SK-N-DZ (cell line): ENCODE data around the gene NHLH1.
A peak's percentile ranks its signal among the peaks of the same experiment; 100 is the strongest.

Source experiments
- DNase-seq: peaks from one replicate; pipeline ENCODE4 v3.0.0-alpha.2; 2015; ENCODE audit warnings: low spot score

NHLH1 gene

GRCh38 chr1:160358073-160358472 lies 8.8 kb upstream of the NHLH1 start:
- DNase-seq = no peak

DNA sequence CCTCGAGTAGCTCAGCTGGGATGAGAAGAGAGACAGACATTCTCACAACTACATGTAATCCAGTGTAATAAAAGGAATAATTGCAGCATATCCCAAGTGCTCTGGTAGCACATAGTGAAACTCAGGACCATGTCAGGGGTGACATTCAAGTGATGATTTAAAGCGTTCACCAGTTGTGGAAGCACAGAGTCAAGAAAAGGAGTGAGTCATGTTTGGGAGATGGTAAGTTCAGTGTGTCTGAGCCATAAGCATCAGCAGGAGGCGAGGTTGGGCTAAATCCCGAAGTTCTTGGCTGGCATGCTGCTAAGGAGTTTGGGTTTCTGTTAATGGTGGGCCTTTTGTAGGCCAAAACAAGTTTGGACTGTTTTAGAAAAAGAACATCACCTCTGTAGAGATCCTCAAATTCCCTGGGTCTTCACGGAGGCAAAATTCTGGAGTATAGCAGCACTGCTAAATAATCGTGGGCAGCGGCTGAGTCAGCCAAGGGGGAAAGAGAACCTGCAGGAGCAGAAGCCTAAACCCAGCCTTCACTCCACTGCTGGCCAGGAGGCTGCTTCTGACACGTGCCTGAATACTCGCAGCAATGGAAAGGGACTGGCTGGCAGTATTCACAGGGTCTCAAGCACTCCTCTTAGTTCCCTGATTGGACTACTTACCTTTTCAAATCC lies 7.2 kb upstream of the NHLH1 start:
- DNase-seq = no peak

DNA sequence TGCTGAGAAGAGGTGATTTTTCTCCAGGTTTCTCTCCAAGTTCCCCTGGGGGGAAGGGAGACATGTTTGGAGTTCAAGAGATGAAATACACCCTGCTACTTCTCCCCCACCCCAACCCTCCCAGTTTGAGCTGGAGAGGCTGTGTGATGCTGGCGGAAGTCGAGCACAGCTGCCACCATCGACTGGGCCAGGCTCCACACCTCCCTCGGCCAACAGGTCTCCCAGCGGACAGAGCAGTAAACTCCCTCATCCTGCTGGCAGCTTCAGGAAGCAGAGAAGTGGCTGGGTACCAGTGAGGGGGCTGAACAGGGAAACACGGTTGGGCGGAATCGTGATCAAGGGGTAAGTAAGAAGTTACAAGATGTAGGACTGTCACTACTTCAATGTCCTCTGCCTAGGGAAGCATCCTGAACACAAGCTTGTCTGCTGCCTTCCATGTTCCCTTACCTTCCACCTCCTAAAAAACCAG lies 6.6 kb upstream of the NHLH1 start:
- no peak for DNase-seq

DNA sequence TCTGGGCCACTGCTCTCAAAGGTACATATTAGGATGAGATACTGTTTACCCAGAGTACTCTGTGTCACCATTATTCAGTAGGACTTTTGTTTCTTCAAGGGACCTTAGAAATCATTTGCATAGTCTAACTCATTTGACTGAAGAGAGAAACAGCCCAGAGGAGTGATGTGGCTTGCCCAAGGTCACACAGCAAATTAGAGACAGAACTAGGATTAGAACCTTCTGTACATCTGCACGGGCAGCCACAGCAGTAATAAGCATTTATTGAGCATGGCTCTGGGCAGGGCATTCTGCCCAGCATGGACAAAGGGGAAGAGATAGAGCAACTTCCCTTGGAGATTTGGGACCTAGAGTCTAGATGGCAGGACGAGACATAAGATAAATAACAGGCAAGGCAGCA lies 5.7 kb upstream of the NHLH1 start:
- no peak for DNase-seq

- DNase-seq = no peak
These were observed 5.1 kb upstream of the NHLH1 start for GRCh38 chr1:160361814-160362167.

- DNase-seq = peak; percentile 69
These were observed 4.5 kb upstream of the NHLH1 start for GRCh38 chr1:160362168-160362957.

GRCh38 chr1:160363010-160363409 lies 3.9 kb upstream of the NHLH1 start:
- DNase-seq = no peak

DNA sequence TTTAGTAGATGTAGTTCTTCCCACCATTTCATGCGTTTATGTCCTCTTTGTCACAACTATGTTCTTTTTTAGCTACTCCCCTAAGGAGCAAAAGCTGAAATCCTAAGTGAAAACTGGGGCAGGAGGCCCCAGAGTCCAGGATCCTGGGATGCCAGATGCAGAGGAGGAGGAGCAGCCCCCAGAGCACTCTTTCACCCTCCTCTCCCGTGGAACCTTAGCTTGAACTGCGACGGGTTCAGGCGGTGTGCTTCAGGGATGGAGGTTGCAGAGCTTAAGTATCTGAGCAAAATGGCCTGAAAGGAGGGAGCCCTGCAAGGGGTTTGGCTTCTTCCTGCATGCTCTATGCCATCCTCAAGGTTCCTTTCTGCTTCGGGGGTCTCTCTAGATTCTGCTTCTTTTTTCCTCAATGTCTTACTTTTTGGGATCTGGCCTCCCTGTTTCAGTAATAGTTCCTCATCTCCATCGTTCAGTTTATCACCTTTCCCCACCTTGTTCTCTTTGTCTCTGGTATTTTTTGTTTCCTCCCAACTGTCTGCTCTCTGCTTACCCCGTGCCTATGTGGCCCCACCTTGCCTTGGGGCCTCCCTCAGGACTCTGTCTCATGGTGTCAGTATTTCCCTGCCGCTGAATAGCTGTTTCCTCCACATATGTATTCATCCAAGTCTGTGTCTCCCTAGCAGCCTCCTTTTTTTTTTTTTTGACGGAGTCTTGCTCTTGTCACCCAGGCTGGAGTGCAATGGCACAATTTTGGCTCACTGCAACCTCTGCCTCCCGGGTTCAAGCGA lies 2.7 kb upstream of the NHLH1 start:
- DNase-seq = no peak

GRCh38 chr1:160365325-160365724 lies 1.5 kb upstream of the NHLH1 start:
- DNase-seq = no peak

GRCh38 chr1:160367516-160367900 lies 637 bp downstream of the NHLH1 start:
- DNase-seq = no peak

- DNase-seq = no peak
These were observed 1.4 kb downstream of the NHLH1 start for GRCh38 chr1:160367934-160368923.

GRCh38 chr1:160369087-160369486 lies 2.2 kb downstream of the NHLH1 start:
- DNase-seq = no peak

- no peak for DNase-seq
These were observed 3.9 kb downstream of the NHLH1 start for GRCh38 chr1:160370561-160371345.

- DNase-seq = no peak
These were observed 4.4 kb downstream of the NHLH1 start for GRCh38 chr1:160371346-160371631.

GRCh38 chr1:160371756-160372155 lies 4.9 kb downstream of the NHLH1 start:
- DNase-seq = no peak

GRCh38 chr1:160373696-160374095 lies 6.8 kb downstream of the NHLH1 start:
- no peak for DNase-seq

DNA sequence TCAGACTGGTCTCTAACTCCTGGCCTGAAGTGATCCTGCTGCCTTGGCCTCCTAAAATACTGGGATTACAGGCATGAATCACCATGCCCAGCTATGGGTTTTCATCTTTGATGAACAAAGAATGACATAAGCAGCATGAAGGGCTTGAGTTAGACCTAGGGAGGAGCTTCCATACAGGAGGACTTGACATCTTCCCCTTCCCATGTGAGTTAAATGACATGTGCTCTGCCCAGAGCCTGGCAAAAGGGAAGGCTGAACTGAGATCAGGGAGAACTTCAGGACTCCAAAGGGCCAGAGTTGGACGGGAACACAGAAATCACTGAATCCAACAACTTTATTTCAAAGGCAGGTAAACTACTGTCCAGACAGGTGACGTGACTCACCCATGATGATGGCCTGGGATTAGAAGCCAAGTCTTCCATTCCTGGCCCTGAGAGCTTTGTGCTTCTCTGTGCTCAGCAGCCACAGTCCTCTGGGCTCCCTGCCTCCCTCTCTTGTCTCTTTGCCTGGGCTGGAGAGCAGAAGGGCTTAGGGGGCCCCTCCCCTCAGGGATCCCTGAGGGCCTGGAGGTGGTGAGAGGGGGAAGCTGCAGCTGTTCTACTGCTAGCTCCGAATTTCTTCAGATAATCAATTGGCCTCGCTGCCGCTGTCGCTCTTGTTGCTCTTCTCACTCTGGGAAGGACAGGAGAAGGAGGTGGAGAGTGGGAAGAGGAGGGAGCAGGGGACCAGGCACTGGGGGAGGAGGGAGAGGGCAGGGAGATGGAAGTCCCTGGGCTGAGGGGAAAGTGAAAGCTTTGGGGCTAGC lies 7.6 kb downstream of the NHLH1 start:
- DNase-seq = peak; percentile 38

- no peak for DNase-seq
These were observed 9.1 kb downstream of the NHLH1 start for GRCh38 chr1:160375788-160376524.

- peak; percentile 83 for DNase-seq
These were observed 9.8 kb downstream of the NHLH1 start for GRCh38 chr1:160376525-160377131.
